ENCODE data around the gene SOWAHD. TPM values are rescaled to one million over a fixed set of nuclear protein-coding genes. Genes with fewer than 3 reads are reported as not detected.
A peak's percentile ranks its signal among the peaks of the same experiment; 100 is the strongest.

The SOWAHD gene
- total RNA-seq, 1 donor from 2014 or later = 0.40 TPM

- Mint-ChIP-seq H3K4me1 (no peaks in the 10 kb centered on the region), H3K9me3 (peaks cover under 1% of the 10 kb centered on the region), H3K27me3 (ENCODE audit: low read depth) (no peaks in the 10 kb centered on the region), H3K27ac (ENCODE audit: unreplicated experiment) (no peak overlapping the region), H3K36me3 (ENCODE audit: low read depth) (peaks cover 10% of the 10 kb centered on the region), H3K4me3 (no peak overlapping the region)
- TF ChIP-seq, protein P1, sequence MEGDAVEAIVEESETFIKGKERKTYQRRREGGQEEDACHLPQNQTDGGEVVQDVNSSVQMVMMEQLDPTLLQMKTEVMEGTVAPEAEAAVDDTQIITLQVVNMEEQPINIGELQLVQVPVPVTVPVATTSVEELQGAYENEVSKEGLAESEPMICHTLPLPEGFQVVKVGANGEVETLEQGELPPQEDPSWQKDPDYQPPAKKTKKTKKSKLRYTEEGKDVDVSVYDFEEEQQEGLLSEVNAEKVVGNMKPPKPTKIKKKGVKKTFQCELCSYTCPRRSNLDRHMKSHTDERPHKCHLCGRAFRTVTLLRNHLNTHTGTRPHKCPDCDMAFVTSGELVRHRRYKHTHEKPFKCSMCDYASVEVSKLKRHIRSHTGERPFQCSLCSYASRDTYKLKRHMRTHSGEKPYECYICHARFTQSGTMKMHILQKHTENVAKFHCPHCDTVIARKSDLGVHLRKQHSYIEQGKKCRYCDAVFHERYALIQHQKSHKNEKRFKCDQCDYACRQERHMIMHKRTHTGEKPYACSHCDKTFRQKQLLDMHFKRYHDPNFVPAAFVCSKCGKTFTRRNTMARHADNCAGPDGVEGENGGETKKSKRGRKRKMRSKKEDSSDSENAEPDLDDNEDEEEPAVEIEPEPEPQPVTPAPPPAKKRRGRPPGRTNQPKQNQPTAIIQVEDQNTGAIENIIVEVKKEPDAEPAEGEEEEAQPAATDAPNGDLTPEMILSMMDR (conservative IDR thresholded peaks at IDR 0.05) = no peak
- no peak for DNase-seq (ENCODE audit: low read depth, low spot score)
These were observed 17.3 kb downstream of the SOWAHD start for GRCh38 chrX:119775517-119776238.

GRCh38 chrX:119778829-119779228 lies 20.4 kb downstream of the SOWAHD start:
- Mint-ChIP-seq H3K9me3 (no peaks in the 10 kb centered on the region), H3K36me3 (ENCODE audit: low read depth) (peaks cover 14% of the 10 kb centered on the region), H3K4me1 (no peaks in the 10 kb centered on the region), H3K27me3 (ENCODE audit: low read depth) (no peaks in the 10 kb centered on the region), H3K4me3 (no peak overlapping the region), H3K27ac (ENCODE audit: unreplicated experiment) (no peak overlapping the region)
- TF ChIP-seq, protein P1 (conservative IDR thresholded peaks at IDR 0.05) = no peak
- no peak for DNase-seq (ENCODE audit: low read depth, low spot score)

DNA sequence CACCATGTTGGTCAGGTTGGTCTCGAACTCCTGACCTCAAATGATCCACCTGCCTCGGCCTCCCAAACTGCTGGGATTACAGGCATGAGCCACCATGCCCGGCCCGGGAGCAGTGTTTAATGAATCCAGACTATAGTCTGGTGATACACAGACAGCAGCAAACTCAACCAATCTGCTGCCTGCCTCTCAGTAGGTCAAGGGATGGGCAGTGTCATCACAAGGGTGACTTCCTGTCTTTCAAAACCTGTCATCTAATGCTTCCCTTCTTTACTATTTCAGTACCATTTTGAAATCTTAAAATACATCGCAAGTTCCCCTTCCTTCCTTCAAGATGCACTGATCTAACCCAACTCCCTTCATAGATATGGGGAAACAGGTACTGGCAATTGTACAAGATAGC lies 24.6 kb downstream of the SOWAHD start:
- Mint-ChIP-seq H3K9me3 (no peaks in the 10 kb centered on the region), H3K36me3 (ENCODE audit: low read depth) (peaks cover 20% of the 10 kb centered on the region), H3K4me3 (no peak overlapping the region), H3K27me3 (ENCODE audit: low read depth) (peaks cover 2% of the 10 kb centered on the region), H3K27ac (ENCODE audit: unreplicated experiment) (no peak overlapping the region), H3K4me1 (peaks cover 16% of the 10 kb centered on the region)
- DNase-seq (ENCODE audit: low read depth, low spot score) = no peak
- TF ChIP-seq, protein P1 (conservative IDR thresholded peaks at IDR 0.05) = no peak

- peaks cover 26% of the 10 kb centered on the region for H3K36me3 Mint-ChIP-seq (ENCODE audit: low read depth)
- no peak overlapping the region for H3K27ac Mint-ChIP-seq (ENCODE audit: unreplicated experiment)
- DNase-seq (ENCODE audit: low read depth, low spot score) = peak; percentile 18
- H3K27me3 Mint-ChIP-seq (ENCODE audit: low read depth) = peaks cover 2% of the 10 kb centered on the region
- TF ChIP-seq, protein P1 (conservative IDR thresholded peaks at IDR 0.05) = peak; percentile 48
- peak overlapping the region; percentile 63 for H3K4me3 Mint-ChIP-seq
- H3K9me3 Mint-ChIP-seq = no peaks in the 10 kb centered on the region
- H3K4me1 Mint-ChIP-seq = peaks cover 29% of the 10 kb centered on the region
These were observed 26.5 kb downstream of the SOWAHD start for GRCh38 chrX:119784747-119785446.

- Mint-ChIP-seq H3K4me3 (peak overlapping the region; percentile 98), H3K27me3 (ENCODE audit: low read depth) (no peaks in the 10 kb centered on the region), H3K27ac (ENCODE audit: unreplicated experiment) (peak overlapping the region; percentile 100), H3K4me1 (peaks cover 33% of the 10 kb centered on the region), H3K9me3 (peaks cover 3% of the 10 kb centered on the region), H3K36me3 (ENCODE audit: low read depth) (peaks cover 19% of the 10 kb centered on the region)
- TF ChIP-seq, protein P1 (conservative IDR thresholded peaks at IDR 0.05) = no peak
- DNase-seq (ENCODE audit: low read depth, low spot score) = peak; percentile 1
These were observed 32.6 kb downstream of the SOWAHD start for GRCh38 chrX:119790977-119791436.
